ENCODE measurements around the gene CP. TPM values are rescaled to one million over a fixed set of nuclear protein-coding genes. Genes with fewer than 3 reads are reported as not detected.
"Not testable (repeated sequence)": the region's sequence is repeated elsewhere in the genome, so short reads cannot be mapped to it uniquely, and the experiment has no call there.

CP gene
- polyA plus RNA-seq, 1 donor (not counting 4 experiments of a cell fraction or from before 2014, with no cell fraction given), result 0.03 TPM

- no peaks in the 10 kb centered on the region for H3K79me2 ChIP-seq (ENCODE audit: control insufficient read depth, insufficient read depth, low read length)
- FAIRE-seq, result no peak
- no peak overlapping the region for H3K9ac ChIP-seq (ENCODE audit: control insufficient read depth, extremely low read depth, insufficient read depth, low read length)
- no peaks in the 10 kb centered on the region for H3K36me3 ChIP-seq (ENCODE audit: control insufficient read depth in 2 of 2, extremely low read depth in 1 of 2, insufficient read depth in 2 of 2, low read length in 2 of 2)
- H3K4me1 ChIP-seq (ENCODE audit: control insufficient read depth, extremely low read depth, insufficient read depth, low read length), result peaks cover 8% of the 10 kb centered on the region
- no peak overlapping the region for H3K4me3 ChIP-seq (ENCODE audit: control insufficient read depth in 2 of 3, extremely low read depth in 1 of 3, insufficient read depth in 2 of 3, low read depth in 1 of 3, low read length in 3 of 3)
- no peak overlapping the region for H2AFZ ChIP-seq (ENCODE audit: control insufficient read depth, low read length)
- no peaks in the 10 kb centered on the region for H3K9me3 ChIP-seq (ENCODE audit: control insufficient read depth, low read depth, low read length)
- no peaks in the 10 kb centered on the region for H4K20me1 ChIP-seq (ENCODE audit: control insufficient read depth, extremely low read depth, insufficient read depth, low read length)
- no peaks in the 10 kb centered on the region for H3K27me3 ChIP-seq (ENCODE audit: control insufficient read depth, extremely low read depth, insufficient read depth, low read length)
- TF ChIP-seq CTCF (optimal IDR thresholded peaks at IDR 0.05 in 1 of 3, IDR thresholded peaks at IDR 0.05 in 1 of 3, conservative IDR thresholded peaks at IDR 0.05 in 1 of 3; ENCODE audit: extremely low read depth in 1 of 3, insufficient read depth in 2 of 3, low read length in 3 of 3), result no peak
- TF ChIP-seq EZH2 (IDR thresholded peaks at IDR 0.05; ENCODE audit: low read length), result no peak
- H3K9me1 ChIP-seq (ENCODE audit: control insufficient read depth, extremely low read depth, insufficient read depth, low read length), result no peaks in the 10 kb centered on the region
- H3K4me2 ChIP-seq (ENCODE audit: control insufficient read depth, extremely low read depth, insufficient read depth, low read depth, low read length), result no peak overlapping the region
- no peak overlapping the region for H3K27ac ChIP-seq (ENCODE audit: control insufficient read depth, insufficient read depth, low read length)
- no peak for DNase-seq (ENCODE audit: low read depth, low spot score)
- dilution Hi-C loops (cut with MboI; ENCODE audit: extremely low pct_ligation_motif_present, low sequenced_read_pairs), result no loop called here
Observed at GRCh38 chr3:149243540-149243939, 21.9 kb upstream of the CP start.

GRCh38 chr3:149239357-149239936, 17.8 kb upstream of the CP start:
- no peaks in the 10 kb centered on the region for H3K27me3 ChIP-seq (ENCODE audit: control insufficient read depth, extremely low read depth, insufficient read depth, low read length)
- H3K79me2 ChIP-seq (ENCODE audit: control insufficient read depth, insufficient read depth, low read length), result no peaks in the 10 kb centered on the region
- no peaks in the 10 kb centered on the region for H3K9me1 ChIP-seq (ENCODE audit: control insufficient read depth, extremely low read depth, insufficient read depth, low read length)
- H3K36me3 ChIP-seq (ENCODE audit: control insufficient read depth in 2 of 2, extremely low read depth in 1 of 2, insufficient read depth in 2 of 2, low read length in 2 of 2), result no peaks in the 10 kb centered on the region
- no peak for FAIRE-seq
- dilution Hi-C loops (cut with MboI; ENCODE audit: extremely low pct_ligation_motif_present, low sequenced_read_pairs), result no loop called here
- no peak overlapping the region for H3K4me3 ChIP-seq (ENCODE audit: control insufficient read depth in 2 of 3, extremely low read depth in 1 of 3, insufficient read depth in 2 of 3, low read depth in 1 of 3, low read length in 3 of 3)
- H3K4me1 ChIP-seq (ENCODE audit: control insufficient read depth, extremely low read depth, insufficient read depth, low read length), result no peaks in the 10 kb centered on the region
- no peaks in the 10 kb centered on the region for H4K20me1 ChIP-seq (ENCODE audit: control insufficient read depth, extremely low read depth, insufficient read depth, low read length)
- no peak for TF ChIP-seq CTCF (optimal IDR thresholded peaks at IDR 0.05 in 1 of 3, IDR thresholded peaks at IDR 0.05 in 1 of 3, conservative IDR thresholded peaks at IDR 0.05 in 1 of 3; ENCODE audit: extremely low read depth in 1 of 3, insufficient read depth in 2 of 3, low read length in 3 of 3)
- no peak for TF ChIP-seq EZH2 (IDR thresholded peaks at IDR 0.05; ENCODE audit: low read length)
- no peak overlapping the region for H2AFZ ChIP-seq (ENCODE audit: control insufficient read depth, low read length)
- H3K27ac ChIP-seq (ENCODE audit: control insufficient read depth, insufficient read depth, low read length), result no peak overlapping the region
- no peak overlapping the region for H3K4me2 ChIP-seq (ENCODE audit: control insufficient read depth, extremely low read depth, insufficient read depth, low read depth, low read length)
- no peak for DNase-seq (ENCODE audit: low read depth, low spot score)
- no peaks in the 10 kb centered on the region for H3K9me3 ChIP-seq (ENCODE audit: control insufficient read depth, low read depth, low read length)
- H3K9ac ChIP-seq (ENCODE audit: control insufficient read depth, extremely low read depth, insufficient read depth, low read length), result no peak overlapping the region

GRCh38 chr3:149238268-149238667, 16.6 kb upstream of the CP start:
- H3K27ac ChIP-seq (ENCODE audit: control insufficient read depth, insufficient read depth, low read length); H3K36me3 ChIP-seq (ENCODE audit: control insufficient read depth in 2 of 2, extremely low read depth in 1 of 2, insufficient read depth in 2 of 2, low read length in 2 of 2); H3K9me1 ChIP-seq (ENCODE audit: control insufficient read depth, extremely low read depth, insufficient read depth, low read length); H3K4me2 ChIP-seq (ENCODE audit: control insufficient read depth, extremely low read depth, insufficient read depth, low read depth, low read length); H3K9ac ChIP-seq (ENCODE audit: control insufficient read depth, extremely low read depth, insufficient read depth, low read length); H4K20me1 ChIP-seq (ENCODE audit: control insufficient read depth, extremely low read depth, insufficient read depth, low read length); H3K27me3 ChIP-seq (ENCODE audit: control insufficient read depth, extremely low read depth, insufficient read depth, low read length); H2AFZ ChIP-seq (ENCODE audit: control insufficient read depth, low read length); H3K4me3 ChIP-seq (ENCODE audit: control insufficient read depth in 2 of 3, extremely low read depth in 1 of 3, insufficient read depth in 2 of 3, low read depth in 1 of 3, low read length in 3 of 3); DNase-seq (ENCODE audit: low read depth, low spot score); dilution Hi-C loops (cut with MboI; ENCODE audit: extremely low pct_ligation_motif_present, low sequenced_read_pairs); FAIRE-seq; H3K9me3 ChIP-seq (ENCODE audit: control insufficient read depth, low read depth, low read length); H3K4me1 ChIP-seq (ENCODE audit: control insufficient read depth, extremely low read depth, insufficient read depth, low read length); H3K79me2 ChIP-seq (ENCODE audit: control insufficient read depth, insufficient read depth, low read length): not testable (repeated sequence)

Data from keratinocyte (primary cell).